HepG2 (cell line): ENCODE data around the gene MAPK9. TPM values are rescaled to one million over a fixed set of nuclear protein-coding genes. Genes with fewer than 3 reads are reported as not detected.

Experiments used
- ATAC-seq: fragments of 200-7000 bp; cut with Tn5 transposase; 3 replicates; pipeline ENCODE4 v1.9.1; 2020; ENCODE audit warnings: mild to moderate bottlenecking, moderate library complexity
- BruUV-seq: library from RNA; stranded (reverse); fragments of 400-500 nt; replicated peaks from 2 replicates; lab custom pipeline; 2021; lab: Mats Ljungman, UMichigan
- CTCF ChIA-PET: fragments of 300-600 bp; formaldehyde crosslinking; extraction: SDS; loops from one replicate; lab custom pipeline; 2021; ENCODE audit warnings: low total read pairs, inconsistent platforms, low intra/inter-chr PET ratio; lab: Yijun Ruan, JAX
- POLR2A ChIA-PET: fragments of 350-600 bp; sonication (Branson Sonifier 250); formaldehyde crosslinking; loops from one replicate; lab custom pipeline; 2020; ENCODE audit warnings: antibody characterized with exemption, inconsistent platforms; lab: Yijun Ruan, JAX
- DNase-seq: peaks from one replicate; pipeline ENCODE4 v3.0.0-alpha.2; 2015; ENCODE audit warnings: low spot score
- FAIRE-seq: peaks from 3 replicates; lab custom pipeline; 2011; peaks lifted over from hg19 to GRCh38; lab: Jason Lieb, UNC
- H2AFZ ChIP-seq: one replicate; pipeline ENCODE4 v1.6.1; 2011; ENCODE audit warnings: low read length, inconsistent platforms
- H3K27ac ChIP-seq: fragments of 300-600 bp; 3 replicates; pipeline ENCODE4 v1.8.0; 2011; ENCODE audit warnings: mixed run types, mild to moderate bottlenecking, mixed read lengths, low read length, inconsistent platforms; ENCODE audit not compliant: insufficient read depth; ENCODE audit errors: extremely low read length
- H3K27me3 ChIP-seq, 2 experiments: fragments of 200-600 bp in 1 of 2; 2 replicates in 1 of 2; 3 replicates in 1 of 2; pipeline versions ENCODE4 v1.6.0 to v1.8.0; 2011; ENCODE audit warnings: low read length in 2 of 2, mild to moderate bottlenecking in 2 of 2, moderate library complexity in 2 of 2, inconsistent platforms in 1 of 2; ENCODE audit not compliant: insufficient read depth in 2 of 2, control insufficient read depth in 1 of 2
- H3K36me3 ChIP-seq, 2 experiments: fragments of 200-600 bp in 1 of 2; replicated peaks in 1 of 2; 2 replicates in 1 of 2; 3 replicates in 1 of 2; pipeline versions ENCODE4 v1.5.1 to v1.8.0; 2011; ENCODE audit warnings: low read length in 2 of 2, inconsistent platforms in 1 of 2; ENCODE audit not compliant: insufficient read depth in 2 of 2, control insufficient read depth in 1 of 2
- H3K4me1 ChIP-seq: 2 replicates; pipeline ENCODE4 v1.5.1; 2012; ENCODE audit warnings: low read length, inconsistent platforms; ENCODE audit not compliant: insufficient read depth
- H3K4me2 ChIP-seq: 2 replicates; pipeline ENCODE4 v1.6.0; 2011; ENCODE audit warnings: low read depth, low read length, inconsistent platforms
- H3K4me3 ChIP-seq, 3 experiments: fragments of 200-600 bp in 1 of 3; sonication (generic), shearing (Covaris generic) in 1 of 3; replicated peaks in 1 of 3; 2 replicates each; pipeline ENCODE4 v1.5.1; 2011 to 2016; ENCODE audit warnings: low read length in 3 of 3, inconsistent platforms in 2 of 3, low read depth in 2 of 3, mild to moderate bottlenecking in 2 of 3, control low read depth in 1 of 3, mixed read lengths in 1 of 3; ENCODE audit not compliant: insufficient read depth in 1 of 3
- H3K79me2 ChIP-seq: one replicate; pipeline ENCODE4 v1.6.1; 2011; ENCODE audit warnings: low read length, inconsistent platforms; ENCODE audit not compliant: insufficient read depth
- H3K9ac ChIP-seq: 2 replicates; pipeline ENCODE4 v1.6.0; 2011; ENCODE audit warnings: mild to moderate bottlenecking, low read depth, low read length, inconsistent platforms; ENCODE audit not compliant: insufficient read depth
- H3K9me3 ChIP-seq: 2 replicates; pipeline ENCODE4 v1.5.1; 2012; ENCODE audit warnings: mild to moderate bottlenecking, low read length
- H4K20me1 ChIP-seq: 2 replicates; pipeline ENCODE4 v1.6.0; 2011; ENCODE audit warnings: inconsistent platforms, mild to moderate bottlenecking, low read length, moderate library complexity; ENCODE audit not compliant: insufficient read depth
- GFI1 ChIP-seq: sonication (generic); formaldehyde crosslinking; IDR thresholded peaks from 2 replicates; pipeline ENCODE4 v1.5.0; 2020; ENCODE audit warnings: missing genetic modification reagents, mild to moderate bottlenecking, borderline replicate concordance
- HNF4A ChIP-seq: sonication (generic); formaldehyde crosslinking; IDR thresholded peaks from 2 replicates; pipeline ENCODE4 v1.4.0; 2020; ENCODE audit warnings: missing genetic modification reagents
- HOXA3 ChIP-seq: sonication (generic); formaldehyde crosslinking; IDR thresholded peaks from 2 replicates; pipeline ENCODE4 v1.5.0; 2020; ENCODE audit warnings: missing genetic modification reagents
- MIXL1 ChIP-seq: IDR thresholded peaks from 2 replicates; pipeline ENCODE4 v1.6.1; 2016
- MYPOP ChIP-seq: sonication (generic); formaldehyde crosslinking; IDR thresholded peaks from 2 replicates; pipeline ENCODE4 v1.8.1; 2023; ENCODE audit warnings: mild to moderate bottlenecking, moderate library complexity, missing genetic modification reagents
- NR2F6 ChIP-seq, 2 experiments: IDR thresholded peaks; 2 replicates each; pipeline ENCODE4 v1.6.1; 2016; ENCODE audit warnings: antibody characterized with exemption in 1 of 2, mild to moderate bottlenecking in 1 of 2
- SALL1 ChIP-seq: sonication (generic); formaldehyde crosslinking; IDR thresholded peaks from 2 replicates; pipeline ENCODE4 v1.8.0; 2022; ENCODE audit warnings: mild to moderate bottlenecking, missing genetic modification reagents
- TARDBP ChIP-seq: sonication (generic); formaldehyde crosslinking; IDR thresholded peaks from 2 replicates; pipeline ENCODE4 v1.8.0; 2022; ENCODE audit warnings: mild to moderate bottlenecking, missing genetic modification reagents
- TEAD3 ChIP-seq: optimal IDR thresholded peaks from 2 replicates; pipeline ENCODE3; 2016; ENCODE audit warnings: borderline replicate concordance
- ZBTB38 ChIP-seq: sonication (generic); formaldehyde crosslinking; IDR thresholded peaks from 2 replicates; pipeline ENCODE4 v1.5.1; 2020; ENCODE audit warnings: mild to moderate bottlenecking, missing genetic modification reagents
- ZFP82 ChIP-seq: sonication (generic); formaldehyde crosslinking; IDR thresholded peaks from 2 replicates; pipeline ENCODE4 v1.5.1; 2020; ENCODE audit warnings: mild to moderate bottlenecking, missing genetic modification reagents, borderline replicate concordance
- ZNF292 ChIP-seq: sonication (generic); formaldehyde crosslinking; IDR thresholded peaks from 2 replicates; pipeline ENCODE4 v1.8.1; 2022; ENCODE audit warnings: mild to moderate bottlenecking, low read depth, missing genetic modification reagents, borderline replicate concordance
- WGBS: methylation state at CpG from one replicate; pipeline ENCODE4 v1.1.6; 2017; ENCODE audit warnings: low lambda C conversion rate; 5-methylcytosine and 5-hydroxymethylcytosine counted together
- in situ Hi-C: cut with HindIII; loops from 2 replicates; pipeline ENCODE4 v1.10.0; 2017; ENCODE audit warnings: low pct_unique_long_range_greater_than_20kb; ENCODE audit not compliant: extremely low pct_ligation_motif_present
- intact Hi-C: fragments of 100-400 bp; cut with micrococcal nuclease; formaldehyde crosslinking; loops from one replicate; pipeline ENCODE4 v1.10.0; 2022; ENCODE audit not compliant: unreplicated experiment
- polyA plus RNA-seq, 8 experiments: library from polyadenylated mRNA; depleted of rRNA in 3 of 8; stranded (reverse) in 7 of 8; unstranded in 1 of 8; fragments of >200 nt; fragmentation: Illumina TruSeq in 4 of 8; extraction: Trizol in 4 of 8; gene quantifications; 2 replicates each; pipeline versions ENCODE4 v1.2.1 to v1.2.3, GENCODE V29; 2011 to 2016; ENCODE audit warnings: low read depth in 4 of 8, missing spikeins in 1 of 8, mixed read lengths in 1 of 8; ENCODE audit not compliant: insufficient read depth in 1 of 8
- total RNA-seq, 5 experiments: library from RNA; depleted of rRNA; stranded (reverse); fragments of >200 nt; fragmentation: Illumina TruSeq; extraction: Trizol; gene quantifications; 2 replicates each; pipeline ENCODE4 v1.2.3, GENCODE V29; 2016; ENCODE audit warnings: low read depth in 1 of 5
- TF ChIP-seq, protein P1 (sequence below): sonication (generic); formaldehyde crosslinking; IDR thresholded peaks from 2 replicates; pipeline ENCODE4 v1.4.0; 2020; ENCODE audit warnings: missing genetic modification reagents
- TF ChIP-seq, protein P2 (sequence below): sonication (generic); formaldehyde crosslinking; conservative IDR thresholded peaks from 2 replicates; pipeline ENCODE4 v1.4.0; 2020; ENCODE audit warnings: mild to moderate bottlenecking, missing genetic modification reagents, moderate library complexity

MAPK9 gene
- total and polyA plus RNA-seq, 2 of the 13 experiments (the other 11 are each of a cell fraction or from before 2014, with no cell fraction given): 30.1 to 56.1 TPM

DNA sequence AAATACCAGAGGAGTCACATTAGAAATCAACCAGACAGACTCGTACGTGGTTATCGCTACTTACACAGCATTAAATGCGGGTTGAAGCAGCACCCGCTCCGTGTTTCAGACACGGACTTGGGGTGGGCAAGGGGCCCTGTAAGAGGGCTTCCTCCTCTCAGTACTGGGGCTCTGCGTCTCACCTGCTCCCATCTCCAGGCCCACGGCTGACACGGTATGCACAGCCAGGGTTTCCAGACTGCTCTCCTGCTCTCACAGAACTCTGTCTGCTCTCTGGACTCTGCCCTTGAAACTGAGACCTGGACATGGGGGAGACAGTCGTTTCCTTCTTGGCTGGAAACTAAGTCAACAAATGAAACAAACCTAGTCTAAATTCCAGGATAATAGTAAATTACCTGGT, 58.2 kb downstream of the MAPK9 start:
- H3K36me3 ChIP-seq: peaks cover 5 to 10% of the 10 kb centered on the region in 2 experiments; a peak in 4 of 5 replicates
- DNase-seq (peak; percentile 41), ATAC-seq (peak; percentile 97), FAIRE-seq (peak; percentile 83)
- intact Hi-C loops (no loop called here), in situ Hi-C loops (no loop called here)
- no peaks in the 10 kb centered on the region for H3K27me3 ChIP-seq
- ChIA-PET CTCF (no interaction called here), POLR2A (no interaction called here)
- H2AFZ ChIP-seq: no peak overlapping the region
- peaks cover 19% of the 10 kb centered on the region for H3K4me1 ChIP-seq
- peak overlapping the region; percentile 60 for H3K4me2 ChIP-seq
- H3K9me3 ChIP-seq: no peaks in the 10 kb centered on the region
- 56% methylated on average over 10 of the region's 11 CpGs for WGBS
- H3K9ac ChIP-seq: no peak overlapping the region
- no TSS peak for BruUV-seq
- peak overlapping the region; percentile 38 for H3K27ac ChIP-seq
- H4K20me1 ChIP-seq: no peaks in the 10 kb centered on the region
- peak overlapping the region in 1 of 3 experiments; percentile 19; a peak in 1 of 6 replicates for H3K4me3 ChIP-seq
- no peaks in the 10 kb centered on the region for H3K79me2 ChIP-seq
- TF ChIP-seq ZNF292 (peak; percentile 42; the same call in 1 of the 2 replicates), TEAD3 (CRISPR knock-in tag) (peak; percentile 70), HOXA3 (CRISPR knock-in tag) (0 out of 2 replicates have a peak, but pooled peaks have one; percentile 38), ZFP82 (CRISPR knock-in tag) (no peak), MIXL1 (CRISPR knock-in tag) (0 out of 2 replicates have a peak, but pooled peaks have one; percentile 10), GFI1 (CRISPR knock-in tag) (no peak), TARDBP (CRISPR knock-in tag) (peak; percentile 30; the same call in 1 of the 2 replicates), NR2F6 (IDR thresholded peaks at IDR 0.05) (no peak), NR2F6 (CRISPR knock-in tag; IDR thresholded peaks at IDR 0.05) (0 out of 2 replicates have a peak, but pooled peaks have one; percentile 6), HNF4A (CRISPR knock-in tag) (peak; percentile 88), MYPOP (CRISPR knock-in tag) (no peak), SALL1 (CRISPR knock-in tag) (0 out of 2 replicates have a peak, but pooled peaks have one; percentile 14), ZBTB38 (0 out of 2 replicates have a peak, but pooled peaks have one; percentile 19)
- TF ChIP-seq, protein P1, sequence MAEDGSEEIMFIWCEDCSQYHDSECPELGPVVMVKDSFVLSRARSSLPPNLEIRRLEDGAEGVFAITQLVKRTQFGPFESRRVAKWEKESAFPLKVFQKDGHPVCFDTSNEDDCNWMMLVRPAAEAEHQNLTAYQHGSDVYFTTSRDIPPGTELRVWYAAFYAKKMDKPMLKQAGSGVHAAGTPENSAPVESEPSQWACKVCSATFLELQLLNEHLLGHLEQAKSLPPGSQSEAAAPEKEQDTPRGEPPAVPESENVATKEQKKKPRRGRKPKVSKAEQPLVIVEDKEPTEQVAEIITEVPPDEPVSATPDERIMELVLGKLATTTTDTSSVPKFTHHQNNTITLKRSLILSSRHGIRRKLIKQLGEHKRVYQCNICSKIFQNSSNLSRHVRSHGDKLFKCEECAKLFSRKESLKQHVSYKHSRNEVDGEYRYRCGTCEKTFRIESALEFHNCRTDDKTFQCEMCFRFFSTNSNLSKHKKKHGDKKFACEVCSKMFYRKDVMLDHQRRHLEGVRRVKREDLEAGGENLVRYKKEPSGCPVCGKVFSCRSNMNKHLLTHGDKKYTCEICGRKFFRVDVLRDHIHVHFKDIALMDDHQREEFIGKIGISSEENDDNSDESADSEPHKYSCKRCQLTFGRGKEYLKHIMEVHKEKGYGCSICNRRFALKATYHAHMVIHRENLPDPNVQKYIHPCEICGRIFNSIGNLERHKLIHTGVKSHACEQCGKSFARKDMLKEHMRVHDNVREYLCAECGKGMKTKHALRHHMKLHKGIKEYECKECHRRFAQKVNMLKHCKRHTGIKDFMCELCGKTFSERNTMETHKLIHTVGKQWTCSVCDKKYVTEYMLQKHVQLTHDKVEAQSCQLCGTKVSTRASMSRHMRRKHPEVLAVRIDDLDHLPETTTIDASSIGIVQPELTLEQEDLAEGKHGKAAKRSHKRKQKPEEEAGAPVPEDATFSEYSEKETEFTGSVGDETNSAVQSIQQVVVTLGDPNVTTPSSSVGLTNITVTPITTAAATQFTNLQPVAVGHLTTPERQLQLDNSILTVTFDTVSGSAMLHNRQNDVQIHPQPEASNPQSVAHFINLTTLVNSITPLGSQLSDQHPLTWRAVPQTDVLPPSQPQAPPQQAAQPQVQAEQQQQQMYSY (CRISPR knock-in tag): peak; percentile 89
- TF ChIP-seq, protein P2, sequence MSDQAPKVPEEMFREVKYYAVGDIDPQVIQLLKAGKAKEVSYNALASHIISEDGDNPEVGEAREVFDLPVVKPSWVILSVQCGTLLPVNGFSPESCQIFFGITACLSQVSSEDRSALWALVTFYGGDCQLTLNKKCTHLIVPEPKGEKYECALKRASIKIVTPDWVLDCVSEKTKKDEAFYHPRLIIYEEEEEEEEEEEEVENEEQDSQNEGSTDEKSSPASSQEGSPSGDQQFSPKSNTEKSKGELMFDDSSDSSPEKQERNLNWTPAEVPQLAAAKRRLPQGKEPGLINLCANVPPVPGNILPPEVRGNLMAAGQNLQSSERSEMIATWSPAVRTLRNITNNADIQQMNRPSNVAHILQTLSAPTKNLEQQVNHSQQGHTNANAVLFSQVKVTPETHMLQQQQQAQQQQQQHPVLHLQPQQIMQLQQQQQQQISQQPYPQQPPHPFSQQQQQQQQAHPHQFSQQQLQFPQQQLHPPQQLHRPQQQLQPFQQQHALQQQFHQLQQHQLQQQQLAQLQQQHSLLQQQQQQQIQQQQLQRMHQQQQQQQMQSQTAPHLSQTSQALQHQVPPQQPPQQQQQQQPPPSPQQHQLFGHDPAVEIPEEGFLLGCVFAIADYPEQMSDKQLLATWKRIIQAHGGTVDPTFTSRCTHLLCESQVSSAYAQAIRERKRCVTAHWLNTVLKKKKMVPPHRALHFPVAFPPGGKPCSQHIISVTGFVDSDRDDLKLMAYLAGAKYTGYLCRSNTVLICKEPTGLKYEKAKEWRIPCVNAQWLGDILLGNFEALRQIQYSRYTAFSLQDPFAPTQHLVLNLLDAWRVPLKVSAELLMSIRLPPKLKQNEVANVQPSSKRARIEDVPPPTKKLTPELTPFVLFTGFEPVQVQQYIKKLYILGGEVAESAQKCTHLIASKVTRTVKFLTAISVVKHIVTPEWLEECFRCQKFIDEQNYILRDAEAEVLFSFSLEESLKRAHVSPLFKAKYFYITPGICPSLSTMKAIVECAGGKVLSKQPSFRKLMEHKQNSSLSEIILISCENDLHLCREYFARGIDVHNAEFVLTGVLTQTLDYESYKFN (CRISPR knock-in tag): peak; percentile 78
